Caki2 (cell line): ENCODE results near the gene ST13. TPM values are rescaled to one million over a fixed set of nuclear protein-coding genes. Genes with fewer than 3 reads are reported as not detected.
"Not testable (repeated sequence)": the region's sequence is repeated elsewhere in the genome, so short reads cannot be mapped to it uniquely, and the experiment has no call there.

Source experiments
- DNase-seq: peaks from one replicate; pipeline ENCODE4 v3.0.0-alpha.2; 2015; ENCODE audit warnings: low read depth
- in situ Hi-C: cut with HindIII; loops from 2 replicates; pipeline ENCODE4 v1.10.0; 2016; ENCODE audit warnings: low sequenced_read_pairs, low pct_unique_long_range_greater_than_20kb, mixed read lengths
- total RNA-seq: library from RNA; depleted of rRNA; stranded (reverse); fragments of >200 nt; shearing (Covaris generic); gene quantifications from 2 replicates; pipeline ENCODE4 v1.2.3, GENCODE V29; 2014; ENCODE audit warnings: low replicate concordance; rRNA removed

The ST13 gene
- 265 and 304 TPM in 2 replicates for total RNA-seq

DNA sequence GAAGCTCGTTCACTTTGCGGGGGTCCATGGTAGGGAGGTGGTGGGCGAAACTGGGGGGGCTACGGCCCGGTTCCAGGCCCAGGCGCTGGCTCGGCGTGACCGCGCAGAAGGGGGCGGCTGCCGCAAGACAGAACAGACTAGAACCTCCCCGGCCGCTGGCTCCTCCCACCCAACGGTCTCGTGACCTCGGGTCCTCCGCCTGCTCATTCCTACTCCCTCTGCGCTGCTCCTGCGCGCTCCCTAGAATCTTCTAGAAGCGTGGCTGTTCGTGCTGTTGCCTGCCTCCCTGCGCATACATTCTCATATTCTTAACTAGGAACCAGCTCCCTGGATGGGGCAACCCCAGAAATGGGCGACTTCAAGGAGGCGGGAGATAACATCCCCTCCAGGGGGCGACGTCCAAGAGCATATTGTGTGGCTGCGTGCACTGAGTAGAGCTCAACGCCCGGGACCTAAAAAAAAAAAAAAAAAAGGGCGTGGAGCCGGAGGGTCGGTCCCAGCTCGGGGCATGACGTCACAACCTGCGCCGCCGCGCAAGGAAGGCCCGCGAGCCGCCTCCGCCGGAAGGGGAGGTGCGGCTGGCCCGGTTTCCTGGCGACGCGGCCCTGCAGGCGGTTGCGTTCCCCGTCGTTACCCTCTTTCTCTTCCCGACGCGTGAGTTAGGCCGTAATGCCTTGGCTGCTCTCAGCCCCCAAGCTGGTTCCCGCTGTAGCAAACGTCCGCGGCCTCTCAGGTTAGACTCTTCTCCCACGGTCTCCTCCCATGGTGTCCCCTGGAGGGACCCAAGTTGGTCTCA, at the start of gene ST13, which contains the start of gene XPNPEP3:
ST13 (minus strand) TSS at position 127 of the 796 bp plus-strand sequence; CDS start at position 28, 99 bp downstream.
XPNPEP3 (plus strand) TSS at position 636 of the 796 bp plus-strand sequence; CDS start at position 670, 34 bp downstream.
- peak; percentile 99 for DNase-seq
- in situ Hi-C loops = no loop called here

DNA sequence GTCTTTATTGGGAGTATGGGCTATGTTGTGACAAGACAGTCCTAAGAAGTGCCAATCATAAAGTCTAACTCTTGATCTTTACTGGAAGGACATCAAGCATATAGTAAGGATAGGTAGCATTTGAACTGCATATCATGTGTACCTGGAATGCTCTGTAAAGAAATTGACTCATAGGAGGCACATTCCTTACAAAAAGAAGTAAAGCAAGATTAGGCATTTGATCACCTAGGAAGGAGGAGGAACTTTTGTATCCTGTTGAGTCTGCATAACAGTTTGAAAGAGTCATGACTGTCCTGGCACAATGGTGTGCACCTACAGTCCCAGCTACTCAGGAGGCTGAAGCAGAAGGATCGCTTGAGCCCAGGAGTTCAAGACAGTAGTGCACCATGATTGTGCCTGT, 47.7 kb upstream of the ST13 start:
- in situ Hi-C loops = no loop called here
- no peak for DNase-seq

GRCh38 chr22:40898850-40899357, 42.5 kb upstream of the ST13 start:
- DNase-seq = peak; percentile 51
- in situ Hi-C loops = no loop called here

GRCh38 chr22:40894417-40894816, 38.0 kb upstream of the ST13 start:
- in situ Hi-C loops = no loop called here

GRCh38 chr22:40890881-40891280, 34.4 kb upstream of the ST13 start:
- DNase-seq = no peak
- in situ Hi-C loops = no loop called here

More at GRCh38 chr22:40894417-40894816, 38.0 kb upstream of the ST13 start:
- DNase-seq = no peak

- in situ Hi-C loops = no loop called here
- DNase-seq = no peak
Observed at GRCh38 chr22:40889116-40889515, 32.7 kb upstream of the ST13 start.

- in situ Hi-C loops = no loop called here
- DNase-seq = no peak
Observed at GRCh38 chr22:40878922-40879321, 22.5 kb upstream of the ST13 start.

DNA sequence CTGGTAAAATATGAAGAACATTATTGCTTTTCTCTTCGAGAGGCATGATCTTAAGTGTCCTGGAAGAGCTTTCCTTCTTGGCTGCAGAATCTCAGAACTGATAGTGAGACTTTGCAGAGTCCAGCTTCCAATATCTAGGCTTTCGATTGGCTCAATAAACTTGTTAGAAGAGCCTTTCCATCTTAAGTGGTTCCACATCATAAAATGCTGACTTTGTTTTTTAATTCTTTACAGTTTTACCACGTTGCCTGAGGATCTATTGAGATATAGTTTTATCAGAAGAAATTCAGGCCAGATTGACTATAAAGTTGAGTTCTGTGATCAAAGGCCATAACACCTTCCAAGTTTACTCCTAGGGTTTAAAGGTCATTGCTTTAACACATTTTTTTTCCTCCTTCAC, 21.0 kb upstream of the ST13 start:
- in situ Hi-C loops = no loop called here

GRCh38 chr22:40876907-40877306, 20.5 kb upstream of the ST13 start:
- in situ Hi-C loops = no loop called here
- DNase-seq = no peak

More for the DNA sequence above, 21.0 kb upstream of the ST13 start:
- no peak for DNase-seq

- in situ Hi-C loops = no loop called here
- DNase-seq = no peak
Observed at GRCh38 chr22:40875111-40875510, 18.7 kb upstream of the ST13 start.

- DNase-seq = no peak
- in situ Hi-C loops = no loop called here
Observed at GRCh38 chr22:40874016-40874415, 17.6 kb upstream of the ST13 start.

GRCh38 chr22:40868379-40868778, 11.9 kb upstream of the ST13 start:
- in situ Hi-C loops, DNase-seq: not testable (repeated sequence)

DNA sequence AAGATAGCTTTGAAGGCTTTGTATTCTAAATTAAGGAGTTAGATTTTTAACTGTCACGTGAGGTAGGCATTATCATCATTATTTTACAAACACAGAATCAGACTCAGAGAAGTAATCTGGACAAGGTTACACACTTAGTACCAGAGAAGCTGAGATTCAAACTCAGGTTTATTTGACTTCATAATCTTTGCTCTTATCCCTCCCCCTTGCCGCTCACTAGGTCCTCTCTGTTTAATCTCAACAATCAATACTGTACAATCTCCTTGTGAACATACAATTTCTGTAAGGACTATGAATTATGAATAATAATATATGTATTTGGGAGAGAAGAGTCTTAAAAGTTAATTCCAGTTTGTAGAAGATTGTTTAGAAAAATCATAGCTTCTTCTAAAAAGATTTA, 10.7 kb upstream of the ST13 start:
- in situ Hi-C loops = no loop called here
- DNase-seq = no peak

GRCh38 chr22:40862537-40862936, 6.1 kb upstream of the ST13 start:
- DNase-seq = no peak
- in situ Hi-C loops = no loop called here

- DNase-seq = no peak
- in situ Hi-C loops = no loop called here
Observed at GRCh38 chr22:40862013-40862412, 5.6 kb upstream of the ST13 start, which contains the start of gene DNAJB7. DNAJB7 (minus strand) TSS chr22:40862113; CDS start chr22:40861994, 119 bp downstream.

GRCh38 chr22:40857309-40857855, 943 bp upstream of the ST13 start:
- no peak for DNase-seq
- in situ Hi-C loops = no loop called here

- in situ Hi-C loops = no loop called here
- DNase-seq = no peak
Observed at GRCh38 chr22:40855979-40856512, 393 bp downstream of the ST13 start.

GRCh38 chr22:40855071-40855978, 1.1 kb downstream of the ST13 start:
- DNase-seq = no peak
- in situ Hi-C loops = no loop called here
